Measurements from ENCODE around the gene SEMA3E. TPM values are rescaled to one million over a fixed set of nuclear protein-coding genes. Genes with fewer than 3 reads are reported as not detected.

SEMA3E gene
- total RNA-seq, 1 experiment from 2014 or later = 3.6 TPM

DNA sequence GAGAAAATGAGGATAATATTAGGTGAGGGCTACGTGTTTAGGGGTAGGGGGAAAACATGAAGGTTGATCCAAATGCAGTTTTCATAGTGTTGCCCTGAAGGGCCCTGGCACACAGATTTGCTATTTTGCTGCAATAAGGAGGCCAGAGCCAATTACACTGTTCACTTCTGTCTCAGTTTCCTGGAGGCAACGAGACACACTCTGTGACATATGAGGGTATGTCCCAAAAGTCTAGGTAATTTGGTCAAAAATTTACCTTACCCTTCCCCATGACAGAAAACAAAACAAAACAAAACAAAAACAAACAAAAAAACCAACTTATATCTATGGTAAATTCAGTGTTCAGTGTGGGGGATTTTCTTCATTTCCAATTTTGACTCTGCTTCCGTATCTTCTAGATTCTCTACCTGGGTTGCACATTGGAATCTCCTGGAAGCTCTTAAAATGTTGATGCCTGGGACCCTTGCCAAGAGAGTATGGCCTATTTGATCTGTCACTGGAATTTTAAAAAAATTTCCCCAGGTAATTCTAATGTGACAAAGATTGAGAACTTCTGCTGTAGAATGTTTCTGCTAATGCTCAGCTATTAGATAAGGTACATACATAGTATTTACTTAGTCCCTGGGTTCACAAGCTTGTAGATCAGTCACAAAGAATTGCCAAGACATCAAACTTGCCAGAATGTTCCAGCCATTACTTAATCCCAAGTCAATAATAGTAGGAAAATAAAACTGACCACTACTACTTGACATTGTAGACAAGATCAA is 139.5 kb downstream of the SEMA3E start:
- Histone ChIP-seq H3K4me1 (ENCODE audit: insufficient read depth, low read length) (no peaks in the 10 kb centered on the region), H3K4me2 (ENCODE audit: low read length) (no peak overlapping the region), H3K4me3 (ENCODE audit: low read length) (no peak overlapping the region), H3K9me3 (ENCODE audit: low read length) (no peaks in the 10 kb centered on the region), H3K27ac (ENCODE audit: low read length) (no peak overlapping the region), H3K9ac (ENCODE audit: low read length) (no peak overlapping the region), H4K20me1 (ENCODE audit: low read length) (no peaks in the 10 kb centered on the region), H3K36me3 (ENCODE audit: low read depth, low read length) (no peaks in the 10 kb centered on the region), H2AFZ (ENCODE audit: low read length) (no peak overlapping the region), H3K9me2 (replicated peaks; ENCODE audit: low read length) (no peaks in the 10 kb centered on the region), H3F3A (ENCODE audit: low read length, unreplicated experiment) (no peaks in the 10 kb centered on the region), H3K79me2 (ENCODE audit: low read length) (no peaks in the 10 kb centered on the region), H3K27me3 (ENCODE audit: low read length) (no peaks in the 10 kb centered on the region)
- no TSS peak for BruUV-seq (replicated peaks)
- CTCF ChIA-PET = no interaction called here
- no peak for ATAC-seq
- POLR2A ChIA-PET (ENCODE audit: unreplicated experiment) = no interaction called here
- intact Hi-C loops (cut with micrococcal nuclease) = loop anchor here (5.0 kb wide), 1 partner anchor 42 kb away; no protein-coding TSS in a partner anchor
- TF ChIP-seq EZH2phosphoT487 (IDR thresholded peaks at IDR 0.05; ENCODE audit: borderline replicate concordance, low read length) (no peak), EZH2 (IDR thresholded peaks at IDR 0.05; ENCODE audit: low read length, unreplicated experiment) (no peak)
- TF ChIP-seq, protein P1, sequence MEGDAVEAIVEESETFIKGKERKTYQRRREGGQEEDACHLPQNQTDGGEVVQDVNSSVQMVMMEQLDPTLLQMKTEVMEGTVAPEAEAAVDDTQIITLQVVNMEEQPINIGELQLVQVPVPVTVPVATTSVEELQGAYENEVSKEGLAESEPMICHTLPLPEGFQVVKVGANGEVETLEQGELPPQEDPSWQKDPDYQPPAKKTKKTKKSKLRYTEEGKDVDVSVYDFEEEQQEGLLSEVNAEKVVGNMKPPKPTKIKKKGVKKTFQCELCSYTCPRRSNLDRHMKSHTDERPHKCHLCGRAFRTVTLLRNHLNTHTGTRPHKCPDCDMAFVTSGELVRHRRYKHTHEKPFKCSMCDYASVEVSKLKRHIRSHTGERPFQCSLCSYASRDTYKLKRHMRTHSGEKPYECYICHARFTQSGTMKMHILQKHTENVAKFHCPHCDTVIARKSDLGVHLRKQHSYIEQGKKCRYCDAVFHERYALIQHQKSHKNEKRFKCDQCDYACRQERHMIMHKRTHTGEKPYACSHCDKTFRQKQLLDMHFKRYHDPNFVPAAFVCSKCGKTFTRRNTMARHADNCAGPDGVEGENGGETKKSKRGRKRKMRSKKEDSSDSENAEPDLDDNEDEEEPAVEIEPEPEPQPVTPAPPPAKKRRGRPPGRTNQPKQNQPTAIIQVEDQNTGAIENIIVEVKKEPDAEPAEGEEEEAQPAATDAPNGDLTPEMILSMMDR (conservative IDR thresholded peaks at IDR 0.05; ENCODE audit: low read depth, low read length) = no peak
- no peak for DNase-seq

DNA sequence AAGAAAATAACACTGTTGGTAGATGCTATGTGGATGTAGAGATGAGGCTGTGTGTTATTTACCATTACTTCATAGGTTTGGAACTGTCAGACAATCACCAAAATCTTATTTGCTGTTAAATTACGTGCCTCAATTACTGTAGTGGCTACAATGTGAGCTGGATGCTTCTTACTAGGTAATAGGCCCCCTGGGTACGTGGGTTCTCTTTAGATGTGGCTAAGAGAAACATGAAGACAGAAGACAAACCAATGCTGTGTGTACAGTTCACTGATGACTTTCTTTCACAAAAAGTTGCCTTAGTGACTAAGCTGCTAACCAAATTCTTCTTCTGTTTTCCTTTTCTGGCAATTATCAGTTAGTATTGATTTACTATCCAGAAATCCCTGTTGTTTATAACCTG is 144.6 kb downstream of the SEMA3E start:
- H3K79me2 ChIP-seq (ENCODE audit: low read length) = no peaks in the 10 kb centered on the region
- H3F3A ChIP-seq (ENCODE audit: low read length, unreplicated experiment) = no peaks in the 10 kb centered on the region
- no peak overlapping the region for H3K9ac ChIP-seq (ENCODE audit: low read length)
- no peaks in the 10 kb centered on the region for H3K4me1 ChIP-seq (ENCODE audit: insufficient read depth, low read length)
- H4K20me1 ChIP-seq (ENCODE audit: low read length) = no peaks in the 10 kb centered on the region
- no peak overlapping the region for H3K4me2 ChIP-seq (ENCODE audit: low read length)
- CTCF ChIA-PET = no interaction called here
- H3K36me3 ChIP-seq (ENCODE audit: low read depth, low read length) = no peaks in the 10 kb centered on the region
- H3K4me3 ChIP-seq (ENCODE audit: low read length) = no peak overlapping the region
- POLR2A ChIA-PET (ENCODE audit: unreplicated experiment) = no interaction called here
- ATAC-seq (no peak), DNase-seq (no peak)
- no peak overlapping the region for H2AFZ ChIP-seq (ENCODE audit: low read length)
- no peak overlapping the region for H3K27ac ChIP-seq (ENCODE audit: low read length)
- no peaks in the 10 kb centered on the region for H3K9me2 ChIP-seq (replicated peaks; ENCODE audit: low read length)
- no TSS peak for BruUV-seq (replicated peaks)
- TF ChIP-seq EZH2 (IDR thresholded peaks at IDR 0.05; ENCODE audit: low read length, unreplicated experiment) (no peak), EZH2phosphoT487 (IDR thresholded peaks at IDR 0.05; ENCODE audit: borderline replicate concordance, low read length) (no peak)
- TF ChIP-seq, protein P1 (conservative IDR thresholded peaks at IDR 0.05; ENCODE audit: low read depth, low read length) = no peak
- intact Hi-C loops (cut with micrococcal nuclease) = no loop called here
- H3K27me3 ChIP-seq (ENCODE audit: low read length) = no peaks in the 10 kb centered on the region
- H3K9me3 ChIP-seq (ENCODE audit: low read length) = no peaks in the 10 kb centered on the region

DNA sequence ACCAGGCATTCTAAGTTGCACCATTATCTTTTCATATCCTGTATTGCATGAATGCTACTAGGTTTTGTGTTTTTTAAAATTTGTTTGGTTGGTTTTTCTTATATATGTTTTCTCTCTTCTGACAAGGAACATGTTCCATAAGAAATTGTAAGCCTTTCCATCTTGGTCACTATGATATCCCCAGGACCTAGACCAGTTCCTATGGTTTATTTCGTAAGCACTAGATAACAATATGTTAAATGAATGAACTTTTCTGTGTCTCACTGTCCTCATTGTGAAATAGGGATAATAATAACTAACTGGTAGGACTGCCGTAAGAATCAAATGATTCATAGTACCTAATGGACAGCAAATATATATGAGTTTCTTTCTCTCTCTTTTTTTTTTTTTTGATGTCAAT is 146.3 kb downstream of the SEMA3E start:
- BruUV-seq (replicated peaks) = no TSS peak
- POLR2A ChIA-PET (ENCODE audit: unreplicated experiment) = no interaction called here
- ATAC-seq = no peak

More for the DNA sequence above, 146.3 kb downstream of the SEMA3E start:
- no peak for DNase-seq
- no peaks in the 10 kb centered on the region for H3K9me2 ChIP-seq (replicated peaks; ENCODE audit: low read length)
- H3K9me3 ChIP-seq (ENCODE audit: low read length) = no peaks in the 10 kb centered on the region
- no peaks in the 10 kb centered on the region for H3K79me2 ChIP-seq (ENCODE audit: low read length)
- CTCF ChIA-PET = no interaction called here
- no peaks in the 10 kb centered on the region for H3K36me3 ChIP-seq (ENCODE audit: low read depth, low read length)
- TF ChIP-seq EZH2 (IDR thresholded peaks at IDR 0.05; ENCODE audit: low read length, unreplicated experiment) = no peak
- TF ChIP-seq, protein P1 (conservative IDR thresholded peaks at IDR 0.05; ENCODE audit: low read depth, low read length) = no peak
- no peak for TF ChIP-seq EZH2phosphoT487 (IDR thresholded peaks at IDR 0.05; ENCODE audit: borderline replicate concordance, low read length)
- no peaks in the 10 kb centered on the region for H4K20me1 ChIP-seq (ENCODE audit: low read length)
- no peak overlapping the region for H3K9ac ChIP-seq (ENCODE audit: low read length)
- no peak overlapping the region for H2AFZ ChIP-seq (ENCODE audit: low read length)
- intact Hi-C loops (cut with micrococcal nuclease) = no loop called here
- no peaks in the 10 kb centered on the region for H3K4me1 ChIP-seq (ENCODE audit: insufficient read depth, low read length)
- H3K4me3 ChIP-seq (ENCODE audit: low read length) = no peak overlapping the region
- H3K27ac ChIP-seq (ENCODE audit: low read length) = no peak overlapping the region
- H3K4me2 ChIP-seq (ENCODE audit: low read length) = no peak overlapping the region
- H3K27me3 ChIP-seq (ENCODE audit: low read length) = no peaks in the 10 kb centered on the region
- no peaks in the 10 kb centered on the region for H3F3A ChIP-seq (ENCODE audit: low read length, unreplicated experiment)

Data from PC-3 (cell line).